Smooth muscle cell of the coronary artery (primary cell): Measurements from ENCODE around the gene AJAP1. TPM values are rescaled to one million over a fixed set of nuclear protein-coding genes. Genes with fewer than 3 reads are reported as not detected.

Source experiments
- total RNA-seq: library from RNA; depleted of rRNA; stranded (reverse); fragments of >200 nt; gene quantifications from 2 replicates; pipeline ENCODE4 v1.2.3, GENCODE V29; 2014; ENCODE audit warnings: low replicate concordance

AJAP1 gene, protein sequence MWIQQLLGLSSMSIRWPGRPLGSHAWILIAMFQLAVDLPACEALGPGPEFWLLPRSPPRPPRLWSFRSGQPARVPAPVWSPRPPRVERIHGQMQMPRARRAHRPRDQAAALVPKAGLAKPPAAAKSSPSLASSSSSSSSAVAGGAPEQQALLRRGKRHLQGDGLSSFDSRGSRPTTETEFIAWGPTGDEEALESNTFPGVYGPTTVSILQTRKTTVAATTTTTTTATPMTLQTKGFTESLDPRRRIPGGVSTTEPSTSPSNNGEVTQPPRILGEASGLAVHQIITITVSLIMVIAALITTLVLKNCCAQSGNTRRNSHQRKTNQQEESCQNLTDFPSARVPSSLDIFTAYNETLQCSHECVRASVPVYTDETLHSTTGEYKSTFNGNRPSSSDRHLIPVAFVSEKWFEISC
- total RNA-seq = under 0.01 TPM in 1 of 2 replicates, not detected in the other

GRCh38 chr1:4653796-4654725 lies at the start of gene AJAP1:
TSS of gene AJAP1 (plus strand) at chr1:4654609. CDS start at chr1:4655426, 817 bp downstream.

